Astrocyte of the spinal cord (primary cell): Measurements from ENCODE around the gene PRAME.
"Not testable (repeated sequence)": the region's sequence is repeated elsewhere in the genome, so short reads cannot be mapped to it uniquely, and the experiment has no call there.

Experiments
- DNase-seq: peaks from one replicate; pipeline ENCODE4 v3.0.0; 2011; ENCODE audit warnings: low read depth, low spot score
- H3K4me3 ChIP-seq: 2 replicates; pipeline ENCODE4 v1.5.1; 2011; ENCODE audit warnings: low read depth, mild to moderate bottlenecking, low read length, moderate library complexity
- CTCF ChIP-seq: IDR thresholded peaks from 2 replicates; pipeline ENCODE4 v1.5.1; 2012; ENCODE audit warnings: low read depth, mild to moderate bottlenecking, low read length, inconsistent platforms
- in situ Hi-C: cut with HindIII; loops from 2 replicates; pipeline ENCODE4 v1.10.0; 2017; ENCODE audit warnings: low sequenced_read_pairs

PRAME gene

GRCh38 chr22:22558972-22559603 is at the start of gene PRAME:
Gene PRAME (minus strand): TSS chr22:22559265. CDS start chr22:22556832, 2,433 bp downstream.
- peak; percentile 56 for TF ChIP-seq CTCF
- H3K4me3 ChIP-seq = no peak within 1 kb of the TSS

GRCh38 chr22:22608022-22608421 is 49.0 kb upstream of the PRAME start:
- H3K4me3 ChIP-seq, DNase-seq, in situ Hi-C loops: not testable (repeated sequence)

More at GRCh38 chr22:22558972-22559603, at the start of gene PRAME:
- in situ Hi-C loops = no loop called here
- no peak for DNase-seq

GRCh38 chr22:22605074-22605404 is 46.0 kb upstream of the PRAME start:
- in situ Hi-C loops = no loop called here
- no peak overlapping the region for H3K4me3 ChIP-seq
- DNase-seq = no peak
- TF ChIP-seq CTCF = no peak

- TF ChIP-seq CTCF = no peak
Observed at GRCh38 chr22:22604326-22605073, 45.4 kb upstream of the PRAME start.

GRCh38 chr22:22603470-22603947 is 44.4 kb upstream of the PRAME start:
- DNase-seq = no peak
- no peak for TF ChIP-seq CTCF
- in situ Hi-C loops = no loop called here
- H3K4me3 ChIP-seq = no peak overlapping the region

More at GRCh38 chr22:22604326-22605073, 45.4 kb upstream of the PRAME start:
- no peak overlapping the region for H3K4me3 ChIP-seq
- in situ Hi-C loops = no loop called here
- DNase-seq = no peak

GRCh38 chr22:22600531-22601261 is 41.6 kb upstream of the PRAME start:
- DNase-seq = no peak
- H3K4me3 ChIP-seq = no peak overlapping the region
- no peak for TF ChIP-seq CTCF
- in situ Hi-C loops = no loop called here
